ENCODE results near the gene GDF15. TPM values are rescaled to one million over a fixed set of nuclear protein-coding genes. Genes with fewer than 3 reads are reported as not detected.
"Not testable (repeated sequence)": the region's sequence is repeated elsewhere in the genome, so short reads cannot be mapped to it uniquely, and the experiment has no call there.

GDF15 gene
- total RNA-seq, 4 donors from 2014 or later = 0.76 to 2.3 TPM; not detected in 2

- no peaks in the 10 kb centered on the region for H3K9me3 ChIP-seq
- no peak overlapping the region for H3K27ac ChIP-seq
- TF ChIP-seq POLR2A (IDR thresholded peaks at IDR 0.05) = no peak
- TF ChIP-seq, protein P1, sequence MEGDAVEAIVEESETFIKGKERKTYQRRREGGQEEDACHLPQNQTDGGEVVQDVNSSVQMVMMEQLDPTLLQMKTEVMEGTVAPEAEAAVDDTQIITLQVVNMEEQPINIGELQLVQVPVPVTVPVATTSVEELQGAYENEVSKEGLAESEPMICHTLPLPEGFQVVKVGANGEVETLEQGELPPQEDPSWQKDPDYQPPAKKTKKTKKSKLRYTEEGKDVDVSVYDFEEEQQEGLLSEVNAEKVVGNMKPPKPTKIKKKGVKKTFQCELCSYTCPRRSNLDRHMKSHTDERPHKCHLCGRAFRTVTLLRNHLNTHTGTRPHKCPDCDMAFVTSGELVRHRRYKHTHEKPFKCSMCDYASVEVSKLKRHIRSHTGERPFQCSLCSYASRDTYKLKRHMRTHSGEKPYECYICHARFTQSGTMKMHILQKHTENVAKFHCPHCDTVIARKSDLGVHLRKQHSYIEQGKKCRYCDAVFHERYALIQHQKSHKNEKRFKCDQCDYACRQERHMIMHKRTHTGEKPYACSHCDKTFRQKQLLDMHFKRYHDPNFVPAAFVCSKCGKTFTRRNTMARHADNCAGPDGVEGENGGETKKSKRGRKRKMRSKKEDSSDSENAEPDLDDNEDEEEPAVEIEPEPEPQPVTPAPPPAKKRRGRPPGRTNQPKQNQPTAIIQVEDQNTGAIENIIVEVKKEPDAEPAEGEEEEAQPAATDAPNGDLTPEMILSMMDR (IDR thresholded peaks at IDR 0.05) = no peak
- WGBS, 2 donors = 83 to 95% methylated on average over 8 of the region's 8 CpGs
- H3K4me1 ChIP-seq = peaks cover 0 to 3% (median 0%) of the 10 kb centered on the region in 3 donors
- intact Hi-C loops (cut with DNase I) = loop anchor here (5.0 kb wide), 1 partner anchor 59 kb away; no protein-coding TSS in a partner anchor
- no peak for DNase-seq
- H3K4me3 ChIP-seq = no peak overlapping the region
- no peaks in the 10 kb centered on the region for H3K27me3 ChIP-seq
- H3K36me3 ChIP-seq = peaks cover 0 to 34% (median 0%) of the 10 kb centered on the region in 3 donors
Observed at GRCh38 chr19:18353378-18354005, 32.5 kb upstream of the GDF15 start.

GRCh38 chr19:18354743-18355142 lies 31.2 kb upstream of the GDF15 start:
- H3K4me1 ChIP-seq, DNase-seq, H3K27me3 ChIP-seq, H3K27ac ChIP-seq, H3K9me3 ChIP-seq, H3K4me3 ChIP-seq: not testable (repeated sequence)
- 86 to 87% methylated on average over 4 to 7 of the region's 7 CpGs for WGBS, 2 donors
- intact Hi-C loops (cut with DNase I) = loop anchor here (5.0 kb wide), 1 partner anchor 58 kb away; no protein-coding TSS in a partner anchor
- H3K36me3 ChIP-seq = peaks cover 0 to 47% (median 0%) of the 10 kb centered on the region in 3 donors

DNA sequence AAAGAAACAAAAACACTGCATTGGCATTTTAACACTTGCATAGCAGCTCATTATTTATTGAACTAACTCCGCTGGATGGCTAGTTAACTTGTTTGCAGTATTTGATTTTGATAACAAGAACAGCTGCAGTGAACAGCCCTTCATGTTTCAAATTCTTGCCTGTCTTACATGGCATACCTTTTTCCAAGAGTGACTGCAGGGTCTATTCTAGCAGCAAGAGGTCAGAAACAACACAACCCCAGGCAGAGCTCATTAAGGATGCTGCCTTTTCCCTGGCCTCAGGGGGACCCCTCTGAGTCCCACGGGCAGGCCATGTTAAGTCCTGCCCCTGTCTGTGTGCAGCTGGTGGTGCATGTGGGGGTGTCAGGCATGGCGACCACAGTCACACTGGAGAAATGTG lies 28.9 kb upstream of the GDF15 start:
- no peak overlapping the region for H3K4me3 ChIP-seq
- no peaks in the 10 kb centered on the region for H3K27me3 ChIP-seq
- no peak for DNase-seq
- no peak overlapping the region for H3K27ac ChIP-seq
- no peaks in the 10 kb centered on the region for H3K4me1 ChIP-seq
- TF ChIP-seq POLR2A (IDR thresholded peaks at IDR 0.05) = no peak
- TF ChIP-seq, protein P1 (IDR thresholded peaks at IDR 0.05) = no peak
- H3K36me3 ChIP-seq = peaks cover 0 to 67% (median 0%) of the 10 kb centered on the region in 3 donors
- 92 to 100% methylated on average over 2 of the region's 3 CpGs for WGBS, 2 donors
- no peaks in the 10 kb centered on the region for H3K9me3 ChIP-seq
- intact Hi-C loops (cut with DNase I) = no loop called here

DNA sequence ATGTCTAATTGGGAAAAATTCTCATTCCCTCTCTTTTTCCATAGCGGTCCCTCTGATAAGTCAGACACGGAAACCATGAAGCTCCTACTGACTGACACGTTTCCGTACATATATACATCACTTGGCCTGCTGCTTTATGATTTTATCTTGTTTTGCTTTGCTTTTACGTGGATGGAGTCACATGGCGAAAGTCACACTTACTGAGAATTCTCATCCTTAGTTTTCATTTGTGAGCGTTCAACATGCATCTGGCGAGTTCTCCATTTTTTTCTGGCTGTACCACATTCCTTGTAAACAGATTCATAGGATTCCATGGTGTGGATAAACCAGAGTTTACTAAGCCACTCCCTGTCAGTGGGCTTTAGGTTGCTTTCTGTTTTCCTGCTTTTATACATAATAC lies 24.3 kb upstream of the GDF15 start:
- peaks cover 10 to 22% (median 19%) of the 10 kb centered on the region in 3 donors for H3K4me1 ChIP-seq
- whole genome bisulfite sequencing, 2 donors = 93 to 96% methylated on average over 8 of the region's 8 CpGs
- intact Hi-C loops (cut with DNase I) = no loop called here
- H3K27me3 ChIP-seq = no peaks in the 10 kb centered on the region
- H3K36me3 ChIP-seq = peaks cover 0 to 63% (median 0%) of the 10 kb centered on the region in 3 donors
- no peak overlapping the region for H3K27ac ChIP-seq
- no peak for DNase-seq
- no peak for TF ChIP-seq POLR2A (IDR thresholded peaks at IDR 0.05)
- TF ChIP-seq, protein P1 (IDR thresholded peaks at IDR 0.05) = no peak
- H3K9me3 ChIP-seq = no peaks in the 10 kb centered on the region
- no peak overlapping the region for H3K4me3 ChIP-seq

DNA sequence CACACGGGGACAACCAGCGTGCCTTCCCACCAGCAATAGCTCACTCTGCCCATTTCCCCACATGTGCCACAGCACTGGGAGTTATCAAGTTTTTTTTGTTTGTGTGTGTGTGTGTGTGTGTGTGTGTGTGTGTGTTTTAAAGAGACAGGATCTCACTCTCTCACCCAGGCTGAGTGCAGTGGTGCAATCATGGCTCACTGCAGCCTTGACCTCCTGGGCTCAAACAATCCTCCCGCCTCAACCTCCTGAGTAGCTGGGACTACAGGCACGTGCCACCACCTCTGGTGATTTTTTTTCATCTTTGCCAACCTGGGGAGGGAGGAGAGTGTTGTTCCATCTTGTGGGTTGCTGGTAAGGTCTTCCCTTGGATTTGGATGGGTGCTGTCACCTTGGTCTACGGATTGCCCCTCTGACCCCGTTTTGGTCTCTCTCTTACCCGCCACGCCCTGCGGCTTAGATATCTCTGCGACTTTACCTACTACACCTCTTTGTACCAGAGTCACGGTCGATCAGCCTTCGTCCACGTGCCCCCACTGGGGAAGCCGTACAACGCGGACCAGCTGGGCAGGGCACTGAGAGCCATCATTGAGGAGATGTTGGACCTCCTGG lies 22.9 kb upstream of the GDF15 start:
- Histone ChIP-seq H3K36me3 (peaks cover 0 to 49% (median 0%) of the 10 kb centered on the region in 3 donors), H3K4me3 (no peak overlapping the region), H3K27me3 (no peaks in the 10 kb centered on the region), H3K27ac (no peak overlapping the region), H3K9me3 (no peaks in the 10 kb centered on the region), H3K4me1 (peaks cover 10 to 22% (median 19%) of the 10 kb centered on the region in 3 donors)
- 91 to 93% methylated on average over 7 to 15 of the region's 17 CpGs for WGBS, 2 donors
- no peak for DNase-seq
- intact Hi-C loops (cut with DNase I) = no loop called here
- TF ChIP-seq, protein P1 (IDR thresholded peaks at IDR 0.05) = no peak
- TF ChIP-seq POLR2A (IDR thresholded peaks at IDR 0.05) = no peak

All from esophagus squamous epithelium (tissue), 5 donors.